22Rv1 (cell line): ENCODE results near the gene SPIRE1.

Experiments
- CTCF ChIP-seq: fragments of 450-650 bp; IDR thresholded peaks from 2 replicates; pipeline ENCODE4 v1.5.1; 2017; ENCODE audit warnings: mild to moderate bottlenecking
- ZFX ChIP-seq: fragments of 450-650 bp; IDR thresholded peaks from 2 replicates; pipeline ENCODE4 v1.6.1; 2017; ENCODE audit warnings: antibody characterized with exemption, borderline replicate concordance

- no peak for TF ChIP-seq CTCF
- no peak for TF ChIP-seq ZFX
These were observed 12.7 kb downstream of the SPIRE1 start for GRCh38 chr18:12645254-12645653.
